ENCODE measurements around the gene KANSL1L. TPM values are rescaled to one million over a fixed set of nuclear protein-coding genes. Genes with fewer than 3 reads are reported as not detected.

Gene KANSL1L
- total and polyA plus RNA-seq, 11 donors = 6.1 to 24.9 (median 18.0) TPM

DNA sequence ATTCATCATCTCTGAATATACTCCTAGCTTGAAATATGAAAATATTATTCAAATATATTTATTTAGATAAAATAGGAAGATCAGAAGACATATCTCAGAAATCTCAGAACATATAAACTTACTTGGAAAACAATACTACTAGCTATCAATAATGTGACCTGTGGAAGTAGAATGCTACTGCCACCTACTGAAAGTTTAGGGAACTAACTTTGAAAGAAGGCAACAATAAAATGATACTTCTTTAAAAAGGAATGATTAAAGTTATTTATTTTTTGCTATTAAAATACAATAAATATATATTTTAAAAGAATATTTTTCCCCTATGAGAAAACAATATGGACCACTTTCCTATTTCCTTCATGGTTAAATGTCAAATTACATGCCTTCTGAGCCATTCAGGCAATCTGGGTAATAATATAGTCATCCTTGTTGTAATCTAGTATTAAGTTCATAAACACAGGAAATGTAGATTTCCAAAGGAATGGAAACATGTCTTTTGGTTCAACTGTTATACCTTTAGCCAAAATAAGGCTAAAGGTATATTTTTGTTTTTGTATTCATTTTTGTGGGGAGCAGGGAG, 28.1 kb upstream of the KANSL1L start:
- ATAC-seq (no peak), DNase-seq (no peak)
- TF ChIP-seq POLR2A (IDR thresholded peaks at IDR 0.05) = no peak
- TF ChIP-seq CTCF (IDR thresholded peaks at IDR 0.05) = peak; percentile 65 to 81 (median 74)
- peaks cover 0 to 4% (median 0%) of the 10 kb centered on the region in 12 donors for H3K4me1 ChIP-seq
- no peaks in the 10 kb centered on the region for H3K27me3 ChIP-seq
- no peaks in the 10 kb centered on the region for H3K36me3 ChIP-seq
- no peaks in the 10 kb centered on the region for H3K9me3 ChIP-seq
- intact Hi-C loops (cut with DNase I) = loop anchor here in 8 of 10 donors (2.0 to 10.0 kb wide), 7 partner anchors 122 to 867 kb away; partner anchors contain the start of gene MAP2 (in 1 of the 8)
- no peak overlapping the region for H3K4me3 ChIP-seq
- no peak overlapping the region for H3K27ac ChIP-seq

- Histone ChIP-seq H3K4me3 (no peak overlapping the region), H3K36me3 (no peaks in the 10 kb centered on the region), H3K9me3 (no peaks in the 10 kb centered on the region), H3K27ac (no peak overlapping the region), H3K27me3 (no peaks in the 10 kb centered on the region), H3K4me1 (peaks cover 0 to 4% (median 0%) of the 10 kb centered on the region in 12 donors)
- intact Hi-C loops (cut with DNase I) = loop anchor here in 8 of 10 donors (2.0 to 10.0 kb wide), 7 partner anchors 121 to 866 kb away; partner anchors contain the start of gene MAP2 (in 1 of the 8)
- no peak for DNase-seq
- 22 to 52% (median 36%) methylated on average over 1 of the region's 1 CpG for WGBS, 4 donors
- TF ChIP-seq POLR2A (IDR thresholded peaks at IDR 0.05) (no peak), CTCF (IDR thresholded peaks at IDR 0.05) (no peak)
- no peak for ATAC-seq
These were observed 27.1 kb upstream of the KANSL1L start for GRCh38 chr2:210198326-210198725.

DNA sequence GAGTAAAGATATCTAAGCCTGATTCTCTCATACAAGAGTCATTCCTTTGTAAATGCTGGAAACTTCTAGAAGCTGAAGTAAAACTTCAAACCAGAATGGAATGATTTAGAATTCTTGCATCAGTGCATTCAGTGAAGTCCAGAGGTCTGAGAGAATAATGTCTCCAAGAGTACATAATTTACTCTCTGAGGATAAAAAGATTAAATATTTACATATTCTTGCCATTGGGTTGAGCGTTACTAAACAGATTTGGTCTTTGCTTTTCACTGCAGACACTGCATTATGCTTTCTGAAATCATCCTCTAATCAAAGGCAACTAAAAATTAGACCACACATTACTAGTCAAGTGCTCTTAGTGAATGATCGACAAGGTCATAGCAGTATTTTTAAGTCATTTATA, 26.5 kb upstream of the KANSL1L start:
- Histone ChIP-seq H3K36me3 (no peaks in the 10 kb centered on the region), H3K27ac (no peak overlapping the region), H3K9me3 (no peaks in the 10 kb centered on the region), H3K4me1 (peaks cover 0 to 4% (median 0%) of the 10 kb centered on the region in 12 donors), H3K27me3 (no peaks in the 10 kb centered on the region), H3K4me3 (no peak overlapping the region)
- no peak for ATAC-seq
- intact Hi-C loops (cut with DNase I) = loop anchor here (2.0 to 10.0 kb wide), 10 partner anchors 120 to 865 kb away; partner anchors contain the start of gene MAP2 (in 1 of the 10)
- no peak for DNase-seq
- TF ChIP-seq CTCF (IDR thresholded peaks at IDR 0.05) (no peak), POLR2A (IDR thresholded peaks at IDR 0.05) (no peak)
- 76 to 89% (median 87%) methylated on average over 2 of the region's 2 CpGs for WGBS, 4 donors

DNA sequence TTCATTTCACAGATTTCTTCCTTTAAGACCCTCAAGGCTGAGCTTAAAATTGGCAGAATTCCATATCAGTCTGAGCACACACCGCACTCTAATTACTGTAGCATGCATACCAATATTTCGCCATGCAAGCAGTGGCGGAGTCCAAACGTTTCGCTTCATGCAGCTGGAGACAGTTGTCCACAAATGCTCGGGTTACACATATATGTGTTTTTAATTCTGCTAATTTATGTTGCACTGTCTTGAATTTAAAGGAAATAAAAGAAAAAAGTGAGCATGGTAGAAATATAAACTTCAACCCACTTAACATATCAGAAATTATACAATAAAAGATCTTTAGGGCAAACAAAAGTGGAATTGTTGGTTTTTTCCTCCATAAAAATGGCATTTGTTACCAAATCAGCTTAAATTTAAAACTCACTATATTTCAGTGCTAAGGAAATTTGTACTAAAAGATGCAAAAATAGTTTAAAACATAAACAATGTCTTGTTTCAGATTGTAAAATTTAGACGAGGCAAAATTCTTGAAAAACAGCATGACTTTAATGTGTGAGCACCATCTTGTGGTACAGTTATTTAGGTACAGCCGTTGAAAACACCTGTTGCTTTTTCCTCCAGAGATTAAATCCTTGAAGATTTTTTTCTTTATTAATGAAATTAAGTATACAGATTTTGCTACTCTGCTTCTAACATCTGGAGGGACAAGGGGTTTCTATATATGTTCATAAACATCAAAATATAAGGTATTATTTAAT, 24.1 kb upstream of the KANSL1L start:
- intact Hi-C loops (cut with DNase I) = loop anchor here in 9 of 10 donors (1.0 to 10.0 kb wide), 8 partner anchors 118 to 863 kb away; partner anchors contain the start of gene MAP2 (in 1 of the 9)
- Histone ChIP-seq H3K9me3 (no peaks in the 10 kb centered on the region), H3K27me3 (no peaks in the 10 kb centered on the region), H3K36me3 (no peaks in the 10 kb centered on the region), H3K4me1 (peaks cover 0 to 4% (median 0%) of the 10 kb centered on the region in 12 donors), H3K27ac (no peak overlapping the region), H3K4me3 (peak overlapping the region in 10 of 12 donors; percentile 6 to 49 (median 36))
- TF ChIP-seq POLR2A (IDR thresholded peaks at IDR 0.05) = no peak
- TF ChIP-seq CTCF (IDR thresholded peaks at IDR 0.05) = peak; percentile 59 to 86 (median 72)
- ATAC-seq (peak in 1 of 4 donors; percentile 52), DNase-seq (no peak)
- 22 to 32% (median 29%) methylated on average over 8 of the region's 8 CpGs for WGBS, 4 donors

All from heart left ventricle (tissue), 16 donors.